Activated CD4-positive, alpha-beta T cell treated with anti-CD3 and anti-CD28 coated beads, Interleukin-2, amount 10 ng/mL, durations not matched to agents 7 days and 5 days (primary cell): ENCODE results near the gene RESF1. TPM values are rescaled to one million over a fixed set of nuclear protein-coding genes. Genes with fewer than 3 reads are reported as not detected.
A peak's percentile ranks its signal among the peaks of the same experiment; 100 is the strongest.

Source experiments
- CTCF ChIA-PET: fragments of 350-600 bp; sonication (Branson Sonifier 250); formaldehyde crosslinking; loops from one replicate; lab custom pipeline; 2021; ENCODE audit warnings: antibody characterized with exemption; lab: Charles Lee
- POLR2A ChIA-PET: fragments of 350-600 bp; sonication (Branson Sonifier 250); formaldehyde crosslinking; loops from one replicate; lab custom pipeline; 2021; ENCODE audit warnings: antibody characterized with exemption; lab: Charles Lee
- DNase-seq: peaks from one replicate; pipeline ENCODE4 v3.0.0-alpha.2; 2020
- H3K27ac Mint-ChIP-seq: one replicate; pipeline ENCODE4 v1.8.0; 2021; ENCODE audit warnings: mild to moderate bottlenecking, moderate library complexity, mixed read lengths
- H3K27me3 Mint-ChIP-seq: one replicate; pipeline ENCODE4 v1.8.0; 2021; ENCODE audit warnings: mixed read lengths
- H3K36me3 Mint-ChIP-seq: one replicate; pipeline ENCODE4 v1.8.0; 2021; ENCODE audit warnings: low read depth, mixed read lengths
- H3K4me1 Mint-ChIP-seq: one replicate; pipeline ENCODE4 v1.8.0; 2021; ENCODE audit warnings: mixed read lengths
- H3K4me3 Mint-ChIP-seq: one replicate; pipeline ENCODE4 v1.8.0; 2021; ENCODE audit warnings: mild to moderate bottlenecking, moderate library complexity, mixed read lengths
- H3K9me3 Mint-ChIP-seq: one replicate; pipeline ENCODE4 v1.8.0; 2021; ENCODE audit warnings: mixed read lengths
- total RNA-seq, 2 experiments: library from RNA; stranded (reverse); gene quantifications; one replicate each; pipeline ENCODE4 v1.2.3, GENCODE V29; 2021

RESF1 gene
- total RNA-seq, 2 experiments from 2014 or later, result 137 to 183 TPM

DNA sequence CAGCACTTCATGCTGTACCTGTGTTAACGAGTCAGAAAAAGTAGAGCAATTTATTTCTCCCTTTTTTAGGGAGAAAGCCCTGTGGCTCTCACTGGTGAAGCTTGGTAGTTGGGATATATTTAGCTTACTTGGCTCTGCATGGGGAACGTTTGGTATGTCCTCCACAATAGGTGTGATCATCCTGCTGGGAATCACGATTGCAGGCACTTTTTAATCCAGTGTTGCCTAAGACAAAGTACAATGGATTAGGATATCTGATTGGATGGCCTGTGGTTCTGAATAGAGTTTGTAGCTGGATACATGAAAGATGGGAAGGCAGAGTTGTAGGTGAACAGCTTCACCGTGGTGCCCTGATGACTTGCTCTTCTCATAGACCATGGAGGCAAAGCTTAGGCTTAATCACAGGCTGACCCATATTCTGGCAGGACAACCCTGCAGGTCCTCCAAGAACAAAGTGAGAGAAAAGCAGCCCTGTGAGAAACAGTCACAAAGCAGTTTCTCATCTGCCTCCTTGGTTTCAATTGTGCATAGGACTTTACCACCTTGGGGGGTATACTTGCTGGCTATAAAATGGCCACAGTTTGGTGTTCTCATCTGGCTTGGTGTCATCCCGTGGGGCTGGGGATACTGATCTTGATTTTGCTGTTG is 7.5 kb downstream of the RESF1 start:
- H3K27me3 Mint-ChIP-seq, result no peaks in the 10 kb centered on the region
- H3K36me3 Mint-ChIP-seq, result peaks cover 94% of the 10 kb centered on the region
- peak overlapping the region; percentile 33 for H3K4me3 Mint-ChIP-seq
- ChIA-PET CTCF (interaction anchor here (0.6 to 1.3 kb wide), 5 partner anchors 14 to 176 kb away, joined by 3 read pairs; no protein-coding TSS in a partner anchor), POLR2A (no interaction called here)
- H3K9me3 Mint-ChIP-seq, result peaks cover 50% of the 10 kb centered on the region
- no peak for DNase-seq
- H3K27ac Mint-ChIP-seq, result peak overlapping the region; percentile 74
- peaks cover 69% of the 10 kb centered on the region for H3K4me1 Mint-ChIP-seq

DNA sequence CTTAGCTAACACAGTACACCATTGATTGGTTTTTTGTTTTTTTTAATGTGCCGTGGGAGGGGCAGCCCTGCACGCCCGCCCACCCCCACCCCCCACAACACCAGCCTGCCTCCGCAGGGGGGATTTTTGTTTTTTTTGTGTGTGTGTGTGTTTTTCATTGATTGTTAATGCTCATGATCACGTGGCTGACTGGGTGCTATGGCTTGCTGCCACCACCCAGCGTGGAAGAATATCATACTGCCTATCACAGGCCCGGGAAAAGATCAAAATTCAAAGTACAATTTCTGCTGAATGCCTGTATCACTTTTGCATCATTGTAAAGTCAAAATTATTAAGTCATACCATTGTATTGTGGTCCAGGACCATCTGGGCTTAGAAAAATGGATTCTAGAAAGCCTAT is 8.3 kb downstream of the RESF1 start:
- no peak overlapping the region for H3K27ac Mint-ChIP-seq
- peaks cover 94% of the 10 kb centered on the region for H3K36me3 Mint-ChIP-seq
- ChIA-PET POLR2A (no interaction called here), CTCF (interaction anchor here (0.7 kb wide), 1 partner anchor 13 kb away, joined by 3 read pairs; no protein-coding TSS in a partner anchor)
- H3K9me3 Mint-ChIP-seq, result peaks cover 50% of the 10 kb centered on the region
- H3K27me3 Mint-ChIP-seq, result no peaks in the 10 kb centered on the region
- no peak for DNase-seq
- no peak overlapping the region for H3K4me3 Mint-ChIP-seq
- H3K4me1 Mint-ChIP-seq, result peaks cover 61% of the 10 kb centered on the region

DNA sequence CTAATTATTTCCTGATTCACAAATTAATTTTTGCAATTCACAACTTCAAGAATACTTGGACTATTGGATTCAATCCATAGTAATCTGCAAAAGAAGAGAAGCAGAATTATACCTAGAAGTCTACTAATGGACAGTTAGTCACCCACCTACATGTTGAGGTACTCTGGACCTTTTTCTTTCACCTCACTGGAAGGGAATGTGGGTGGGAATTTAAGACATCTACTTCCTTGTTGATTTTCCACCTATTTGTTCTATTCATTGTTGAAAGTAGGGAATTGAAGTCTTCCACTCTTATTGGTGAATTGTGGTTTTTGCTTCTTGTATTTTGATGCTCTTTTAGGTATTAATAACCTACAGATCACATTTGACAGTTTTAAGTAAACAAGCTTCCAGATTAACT is 11.0 kb downstream of the RESF1 start:
- Mint-ChIP-seq H3K9me3 (peaks cover 56% of the 10 kb centered on the region), H3K27me3 (no peaks in the 10 kb centered on the region), H3K4me3 (no peak overlapping the region), H3K4me1 (peaks cover 36% of the 10 kb centered on the region), H3K36me3 (peaks cover 95% of the 10 kb centered on the region), H3K27ac (no peak overlapping the region)
- CTCF ChIA-PET, result no interaction called here
- no peak for DNase-seq
- POLR2A ChIA-PET, result no interaction called here

DNA sequence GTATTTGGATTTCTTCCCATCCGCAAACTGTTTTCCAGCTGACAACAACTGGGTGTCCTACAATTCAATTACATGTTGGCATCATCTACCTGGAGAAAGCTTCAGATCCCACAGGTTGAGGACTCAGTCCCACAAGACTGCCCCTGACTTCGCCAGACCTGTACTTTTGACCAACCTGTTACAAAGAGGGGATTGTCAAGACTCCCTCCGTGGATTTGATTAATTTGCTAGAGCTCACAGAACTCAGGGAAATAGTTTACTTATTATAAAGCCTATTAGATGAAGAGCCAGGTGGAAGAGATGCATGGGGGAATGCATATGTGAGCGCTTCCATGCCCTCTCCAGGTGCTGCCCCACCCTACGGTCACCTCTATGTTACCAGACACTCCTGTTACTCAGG is 14.6 kb downstream of the RESF1 start:
- H3K4me1 Mint-ChIP-seq, result peaks cover 7% of the 10 kb centered on the region
- DNase-seq, result no peak
- H3K9me3 Mint-ChIP-seq, result peaks cover 58% of the 10 kb centered on the region
- no peaks in the 10 kb centered on the region for H3K27me3 Mint-ChIP-seq
- H3K36me3 Mint-ChIP-seq, result peaks cover 96% of the 10 kb centered on the region
- ChIA-PET CTCF (no interaction called here), POLR2A (no interaction called here)
- no peak overlapping the region for H3K27ac Mint-ChIP-seq
- H3K4me3 Mint-ChIP-seq, result no peak overlapping the region

DNA sequence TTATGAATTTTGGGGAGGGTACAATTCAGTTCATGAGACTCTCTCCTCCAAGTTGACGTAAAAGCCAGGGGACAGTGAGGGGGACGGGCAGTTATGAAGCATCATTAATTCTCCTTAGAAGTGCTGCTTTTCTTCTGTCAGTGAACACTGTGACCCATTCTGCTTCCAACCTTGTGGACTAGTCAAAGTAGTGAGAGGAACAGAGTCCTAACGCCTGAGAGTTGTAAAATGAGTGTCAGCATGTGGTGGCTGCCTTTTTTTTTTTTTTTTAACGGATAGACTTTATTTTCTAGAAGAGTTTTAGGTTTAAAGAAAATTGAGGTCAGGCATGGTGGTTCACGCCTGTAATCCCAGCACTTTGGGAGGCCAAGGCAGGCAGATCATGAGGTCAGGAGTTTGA is 15.5 kb downstream of the RESF1 start:
- Mint-ChIP-seq H3K4me3 (no peak overlapping the region), H3K36me3 (peaks cover 96% of the 10 kb centered on the region), H3K27me3 (no peaks in the 10 kb centered on the region), H3K9me3 (peaks cover 63% of the 10 kb centered on the region), H3K4me1 (peaks cover 6% of the 10 kb centered on the region), H3K27ac (no peak overlapping the region)
- ChIA-PET POLR2A (no interaction called here), CTCF (no interaction called here)
- DNase-seq, result no peak

DNA sequence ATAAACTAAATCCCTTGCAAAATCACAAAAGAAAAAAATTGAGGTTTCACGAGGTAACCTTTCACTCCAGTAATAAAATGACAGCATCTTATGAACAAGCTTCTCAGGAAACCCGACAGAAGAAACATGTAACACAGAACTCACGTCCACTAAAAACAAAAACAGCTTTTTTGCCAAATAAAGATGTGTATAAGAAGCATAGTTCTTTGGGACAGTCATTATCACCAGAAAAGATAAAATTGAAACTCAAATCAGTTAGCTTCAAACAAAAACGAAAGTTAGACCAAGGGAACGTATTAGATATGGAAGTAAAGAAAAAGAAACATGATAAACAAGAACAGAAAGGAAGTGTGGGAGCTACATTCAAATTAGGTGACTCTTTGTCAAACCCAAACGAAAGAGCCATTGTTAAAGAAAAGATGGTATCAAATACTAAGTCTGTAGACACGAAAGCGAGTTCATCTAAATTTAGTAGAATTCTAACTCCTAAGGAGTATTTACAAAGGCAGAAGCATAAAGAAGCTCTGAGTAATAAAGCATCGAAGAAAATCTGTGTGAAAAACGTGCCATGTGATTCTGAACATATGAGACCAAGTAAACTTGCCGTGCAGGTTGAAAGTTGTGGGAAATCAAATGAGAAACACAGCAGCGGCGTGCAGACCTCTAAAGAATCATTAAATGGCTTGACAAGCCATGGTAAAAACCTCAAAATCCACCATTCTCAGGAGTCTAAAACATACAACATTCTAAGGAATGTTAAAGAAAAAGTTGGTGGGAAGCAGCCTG is 25.8 kb downstream of the RESF1 start:
- DNase-seq, result no peak
- H3K9me3 Mint-ChIP-seq, result peaks cover 75% of the 10 kb centered on the region
- H3K36me3 Mint-ChIP-seq, result peaks cover 97% of the 10 kb centered on the region
- H3K4me1 Mint-ChIP-seq, result peaks cover 33% of the 10 kb centered on the region
- H3K4me3 Mint-ChIP-seq, result no peak overlapping the region
- H3K27ac Mint-ChIP-seq, result peak overlapping the region; percentile 3
- ChIA-PET CTCF (interaction anchor here (0.8 kb wide), 1 partner anchor 49 kb away, joined by 3 read pairs; no protein-coding TSS in a partner anchor), POLR2A (no interaction called here)
- no peaks in the 10 kb centered on the region for H3K27me3 Mint-ChIP-seq

DNA sequence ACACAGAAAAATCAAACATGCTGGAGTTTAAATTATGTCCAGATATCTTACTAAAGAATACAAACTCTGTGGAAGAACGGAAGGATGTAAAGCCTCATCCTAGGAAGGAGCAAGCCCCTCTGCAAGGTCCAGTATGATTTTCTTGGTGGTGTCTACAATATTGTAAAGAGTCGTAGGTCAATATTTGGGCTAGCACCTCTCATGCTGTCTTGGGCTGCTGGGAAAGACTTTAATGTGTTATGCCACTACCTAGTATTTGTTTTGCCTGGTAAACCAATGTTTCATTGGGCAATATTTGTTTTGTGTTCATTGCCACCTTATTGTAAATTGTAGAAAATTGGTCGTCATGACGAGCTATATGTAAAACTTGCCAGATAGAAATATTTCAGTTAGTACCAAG is 26.6 kb downstream of the RESF1 start:
- DNase-seq, result no peak
- H3K27ac Mint-ChIP-seq, result no peak overlapping the region
- peaks cover 40% of the 10 kb centered on the region for H3K4me1 Mint-ChIP-seq
- CTCF ChIA-PET, result interaction anchor here (1.7 kb wide), 1 partner anchor 11 kb away, joined by 5 read pairs; no protein-coding TSS in a partner anchor
- H3K36me3 Mint-ChIP-seq, result peaks cover 97% of the 10 kb centered on the region
- H3K27me3 Mint-ChIP-seq, result no peaks in the 10 kb centered on the region
- peaks cover 79% of the 10 kb centered on the region for H3K9me3 Mint-ChIP-seq
- POLR2A ChIA-PET, result no interaction called here
- H3K4me3 Mint-ChIP-seq, result no peak overlapping the region

DNA sequence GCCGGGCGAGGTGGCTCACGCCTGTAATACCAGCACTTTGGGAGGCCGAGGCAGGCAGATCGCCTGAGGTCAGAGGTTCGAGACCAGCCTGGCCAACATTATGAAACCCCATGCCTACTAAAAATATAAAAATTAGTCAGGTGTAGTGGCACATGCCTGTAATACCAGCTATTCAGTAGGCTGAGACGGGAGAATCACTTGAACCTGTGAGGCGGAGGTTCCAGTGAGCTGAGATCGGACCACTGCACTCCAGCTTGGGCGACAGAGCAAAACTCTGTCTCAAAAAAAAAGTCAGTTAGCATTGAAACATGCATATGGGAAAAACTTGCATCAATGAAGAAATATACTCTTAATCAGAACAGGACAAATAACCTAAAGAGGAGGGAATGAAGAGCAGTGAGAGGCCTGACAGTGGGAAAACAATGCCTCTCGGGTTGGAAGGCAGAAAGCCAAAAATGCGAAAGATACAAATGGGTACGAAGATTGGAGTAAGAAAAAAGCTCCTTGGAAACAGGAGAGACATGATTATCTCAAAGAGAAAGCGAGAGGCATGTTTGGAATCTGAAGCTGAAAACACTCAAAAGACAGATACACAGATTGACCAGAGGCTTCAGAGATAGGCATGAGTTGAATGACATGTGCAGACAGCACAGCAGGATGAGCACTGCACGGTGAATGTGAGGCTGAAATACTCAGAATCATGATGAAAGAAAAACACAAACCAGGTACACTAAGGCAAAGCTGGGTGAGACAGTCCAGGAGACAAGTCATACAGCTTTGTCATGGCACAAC is 30.6 kb downstream of the RESF1 start:
- peaks cover 89% of the 10 kb centered on the region for H3K36me3 Mint-ChIP-seq
- peaks cover 46% of the 10 kb centered on the region for H3K4me1 Mint-ChIP-seq
- DNase-seq, result no peak
- peak overlapping the region; percentile 15 for H3K27ac Mint-ChIP-seq
- H3K9me3 Mint-ChIP-seq, result peaks cover 52% of the 10 kb centered on the region
- ChIA-PET CTCF (interaction anchor here (0.6 to 2.3 kb wide), 4 partner anchors 9 to 307 kb away, joined by 3 to 7 read pairs (median 4); no protein-coding TSS in a partner anchor), POLR2A (interaction anchor here (1.4 kb wide), 1 partner anchor 30 kb away, joined by 9 read pairs; the partner anchor contains the start of gene RESF1)
- no peaks in the 10 kb centered on the region for H3K27me3 Mint-ChIP-seq
- no peak overlapping the region for H3K4me3 Mint-ChIP-seq

DNA sequence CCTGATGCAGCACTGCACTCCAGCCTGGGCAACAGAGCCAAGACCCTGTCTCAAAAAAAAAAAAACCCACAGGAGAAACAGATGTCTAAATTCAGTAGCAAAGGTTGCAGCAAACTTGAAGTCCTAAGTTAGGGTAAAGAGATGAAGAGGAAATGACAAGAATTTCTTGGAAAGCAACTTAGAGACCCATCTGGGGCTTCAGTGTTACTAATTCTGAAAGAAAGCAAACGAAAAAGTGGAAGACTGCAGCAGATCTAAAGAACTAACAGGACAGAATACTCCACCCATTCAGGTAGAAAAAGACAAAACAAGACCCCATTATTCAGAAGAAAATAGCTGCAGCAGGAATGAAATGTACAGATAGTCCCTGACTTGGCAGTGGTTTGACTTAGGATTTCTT is 31.9 kb downstream of the RESF1 start:
- no peak for DNase-seq
- peaks cover 38% of the 10 kb centered on the region for H3K9me3 Mint-ChIP-seq
- peaks cover 40% of the 10 kb centered on the region for H3K4me1 Mint-ChIP-seq
- POLR2A ChIA-PET, result interaction anchor here (0.6 to 1.1 kb wide), 2 partner anchors 32 to 692 kb away, joined by 4 read pairs; partner anchors contain the start of gene RESF1
- CTCF ChIA-PET, result interaction anchor here (0.6 to 2.3 kb wide), 7 partner anchors 13 to 564 kb away, joined by 3 to 7 read pairs (median 3); no protein-coding TSS in a partner anchor
- H3K4me3 Mint-ChIP-seq, result peak overlapping the region; percentile 9
- H3K27me3 Mint-ChIP-seq, result no peaks in the 10 kb centered on the region
- H3K27ac Mint-ChIP-seq, result peak overlapping the region; percentile 84
- peaks cover 84% of the 10 kb centered on the region for H3K36me3 Mint-ChIP-seq

DNA sequence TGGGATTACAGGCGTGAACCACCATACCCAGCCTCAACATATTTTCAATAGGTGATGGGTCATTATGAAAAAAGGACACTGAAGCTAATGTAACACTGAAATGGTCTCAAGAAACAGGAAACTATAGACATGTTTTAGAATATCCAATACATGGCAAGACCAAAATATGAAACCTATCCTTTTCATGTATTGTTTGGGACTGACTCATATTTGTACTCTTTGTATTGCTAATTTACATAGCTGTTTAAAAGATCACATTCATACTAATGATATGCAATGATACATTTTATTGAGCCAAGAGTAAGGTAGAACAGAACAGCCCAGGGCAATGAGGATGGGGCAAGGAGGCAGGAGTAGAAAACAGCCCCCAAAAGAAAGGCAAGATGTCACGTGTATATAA is 32.6 kb downstream of the RESF1 start:
- Mint-ChIP-seq H3K27ac (peak overlapping the region; percentile 84), H3K9me3 (peaks cover 32% of the 10 kb centered on the region), H3K36me3 (peaks cover 81% of the 10 kb centered on the region), H3K4me1 (peaks cover 35% of the 10 kb centered on the region), H3K4me3 (peak overlapping the region; percentile 19), H3K27me3 (no peaks in the 10 kb centered on the region)
- ChIA-PET CTCF (interaction anchor here (0.6 to 1.5 kb wide), 6 partner anchors 9 to 310 kb away, joined by 3 to 4 read pairs (median 3); no protein-coding TSS in a partner anchor), POLR2A (interaction anchor here (1.1 kb wide), 1 partner anchor 33 kb away, joined by 4 read pairs; the partner anchor contains the start of gene RESF1)
- DNase-seq, result no peak

DNA sequence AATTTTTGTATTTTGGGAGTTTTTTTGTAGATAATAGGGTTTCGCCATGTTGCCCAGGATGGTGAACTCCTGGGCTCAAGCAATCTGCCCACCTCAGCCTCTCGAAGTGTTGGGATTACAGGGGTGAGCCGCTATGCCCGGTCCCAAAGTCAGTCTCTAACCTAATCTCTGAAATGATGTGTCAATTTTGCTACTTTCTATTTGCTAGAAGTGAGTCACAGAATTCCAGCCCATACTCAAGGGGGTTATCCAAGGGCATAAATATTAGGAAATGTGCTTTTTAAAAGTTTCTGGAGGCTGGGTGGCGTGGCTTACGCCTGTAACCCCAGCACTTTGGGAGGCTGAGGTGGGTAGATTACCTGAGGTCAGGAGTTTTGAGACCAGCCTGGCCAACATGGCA is 40.5 kb downstream of the RESF1 start:
- H3K4me3 Mint-ChIP-seq, result no peak overlapping the region
- ChIA-PET POLR2A (no interaction called here), CTCF (interaction anchor here (0.6 kb wide), 1 partner anchor 21 kb away, joined by 4 read pairs; no protein-coding TSS in a partner anchor)
- peaks cover 3% of the 10 kb centered on the region for H3K9me3 Mint-ChIP-seq
- no peak overlapping the region for H3K27ac Mint-ChIP-seq
- H3K27me3 Mint-ChIP-seq, result no peaks in the 10 kb centered on the region
- DNase-seq, result no peak
- no peaks in the 10 kb centered on the region for H3K4me1 Mint-ChIP-seq
- H3K36me3 Mint-ChIP-seq, result peaks cover 59% of the 10 kb centered on the region

DNA sequence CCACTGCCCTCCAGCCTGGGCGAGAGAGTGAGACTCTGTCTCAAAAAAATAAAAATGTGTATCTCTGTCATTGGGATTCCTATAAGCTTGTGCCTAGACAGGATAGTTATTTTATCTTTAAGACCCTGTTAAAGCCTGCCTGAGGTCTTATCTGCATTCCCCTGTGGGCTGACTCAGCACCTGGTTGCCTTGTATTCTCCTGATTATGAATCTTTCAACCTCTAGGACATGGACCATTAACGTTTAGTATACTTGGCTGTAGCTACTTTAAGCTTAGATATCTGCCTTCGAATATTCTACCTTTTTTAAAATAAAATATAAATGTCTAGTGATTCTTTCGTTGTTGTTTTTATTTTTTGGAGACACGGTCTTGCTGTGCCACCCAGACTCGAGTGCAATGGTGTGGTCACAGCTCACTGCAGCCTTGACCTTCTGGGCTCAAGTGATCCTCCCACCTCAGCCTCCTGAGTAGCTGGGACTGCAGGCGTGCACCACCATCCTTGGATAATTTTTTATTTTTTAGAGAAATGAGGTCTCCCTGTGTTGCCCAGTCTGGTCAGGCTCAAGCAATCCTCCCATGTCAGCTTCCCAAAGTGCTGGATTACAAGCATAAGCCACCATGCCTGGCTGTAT is 41.3 kb downstream of the RESF1 start:
- H3K27ac Mint-ChIP-seq, result no peak overlapping the region
- no peak for DNase-seq
- no peaks in the 10 kb centered on the region for H3K4me1 Mint-ChIP-seq
- no peak overlapping the region for H3K4me3 Mint-ChIP-seq
- ChIA-PET CTCF (interaction anchor here (0.6 kb wide), 1 partner anchor 22 kb away, joined by 4 read pairs; no protein-coding TSS in a partner anchor), POLR2A (no interaction called here)
- peaks cover 3% of the 10 kb centered on the region for H3K9me3 Mint-ChIP-seq
- H3K27me3 Mint-ChIP-seq, result no peaks in the 10 kb centered on the region
- peaks cover 55% of the 10 kb centered on the region for H3K36me3 Mint-ChIP-seq
